Measurements from ENCODE around the gene COL1A1. TPM values are rescaled to one million over a fixed set of nuclear protein-coding genes. Genes with fewer than 3 reads are reported as not detected.

COL1A1 gene
- total RNA-seq, 1 experiment from 2014 or later = 5.5 TPM

- Mint-ChIP-seq H3K36me3 (ENCODE audit: insufficient read depth, unreplicated experiment) (no peaks in the 10 kb centered on the region), H3K4me1 (ENCODE audit: low read depth, unreplicated experiment) (no peaks in the 10 kb centered on the region), H3K27ac (ENCODE audit: unreplicated experiment) (no peak overlapping the region), H3K9me3 (ENCODE audit: low read depth, unreplicated experiment) (no peaks in the 10 kb centered on the region), H3K4me3 (ENCODE audit: low read depth, unreplicated experiment) (no peak overlapping the region), H3K27me3 (ENCODE audit: unreplicated experiment) (peaks cover 85% of the 10 kb centered on the region)
- CTCF ChIA-PET = interaction anchor here (0.6 kb wide), 2 partner anchors 21 to 106 kb away, joined by 3 to 5 read pairs; no protein-coding TSS in a partner anchor
- DNase-seq = no peak
- BruUV-seq (replicated peaks) = no TSS peak
- intact Hi-C loops (cut with micrococcal nuclease; ENCODE audit: unreplicated experiment) = no loop called here
- TF ChIP-seq CTCF (IDR thresholded peaks at IDR 0.05; ENCODE audit: unreplicated experiment) = no peak
Measured at GRCh38 chr17:50190293-50190602, 11.2 kb downstream of the COL1A1 start.

GRCh38 chr17:50189550-50190292 lies 11.7 kb downstream of the COL1A1 start:
- Mint-ChIP-seq H3K4me1 (ENCODE audit: low read depth, unreplicated experiment) (no peaks in the 10 kb centered on the region), H3K4me3 (ENCODE audit: low read depth, unreplicated experiment) (no peak overlapping the region), H3K36me3 (ENCODE audit: insufficient read depth, unreplicated experiment) (no peaks in the 10 kb centered on the region), H3K27ac (ENCODE audit: unreplicated experiment) (no peak overlapping the region), H3K9me3 (ENCODE audit: low read depth, unreplicated experiment) (no peaks in the 10 kb centered on the region), H3K27me3 (ENCODE audit: unreplicated experiment) (peaks cover 79% of the 10 kb centered on the region)
- no peak for DNase-seq
- intact Hi-C loops (cut with micrococcal nuclease; ENCODE audit: unreplicated experiment) = no loop called here
- CTCF ChIA-PET = interaction anchor here (0.6 kb wide), 3 partner anchors 20 to 1032 kb away, joined by 3 to 5 read pairs (median 5); no protein-coding TSS in a partner anchor
- BruUV-seq (replicated peaks) = no TSS peak
- TF ChIP-seq CTCF (IDR thresholded peaks at IDR 0.05; ENCODE audit: unreplicated experiment) = no peak

GRCh38 chr17:50188921-50189549 lies 12.4 kb downstream of the COL1A1 start:
- no peaks in the 10 kb centered on the region for H3K36me3 Mint-ChIP-seq (ENCODE audit: insufficient read depth, unreplicated experiment)
- CTCF ChIA-PET = interaction anchor here (0.6 kb wide), 1 partner anchor 1031 kb away, joined by 5 read pairs; no protein-coding TSS in a partner anchor
- H3K9me3 Mint-ChIP-seq (ENCODE audit: low read depth, unreplicated experiment) = no peaks in the 10 kb centered on the region
- no peak overlapping the region for H3K4me3 Mint-ChIP-seq (ENCODE audit: low read depth, unreplicated experiment)
- no TSS peak for BruUV-seq (replicated peaks)
- intact Hi-C loops (cut with micrococcal nuclease; ENCODE audit: unreplicated experiment) = no loop called here
- no peak for DNase-seq
- no peak for TF ChIP-seq CTCF (IDR thresholded peaks at IDR 0.05; ENCODE audit: unreplicated experiment)
- H3K27ac Mint-ChIP-seq (ENCODE audit: unreplicated experiment) = no peak overlapping the region
- peaks cover 1% of the 10 kb centered on the region for H3K4me1 Mint-ChIP-seq (ENCODE audit: low read depth, unreplicated experiment)
- H3K27me3 Mint-ChIP-seq (ENCODE audit: unreplicated experiment) = peaks cover 77% of the 10 kb centered on the region

GRCh38 chr17:50188531-50188920 lies 12.9 kb downstream of the COL1A1 start:
- Mint-ChIP-seq H3K9me3 (ENCODE audit: low read depth, unreplicated experiment) (no peaks in the 10 kb centered on the region), H3K36me3 (ENCODE audit: insufficient read depth, unreplicated experiment) (no peaks in the 10 kb centered on the region), H3K4me1 (ENCODE audit: low read depth, unreplicated experiment) (peaks cover 6% of the 10 kb centered on the region), H3K4me3 (ENCODE audit: low read depth, unreplicated experiment) (no peak overlapping the region), H3K27me3 (ENCODE audit: unreplicated experiment) (peaks cover 77% of the 10 kb centered on the region), H3K27ac (ENCODE audit: unreplicated experiment) (no peak overlapping the region)
- no peak for TF ChIP-seq CTCF (IDR thresholded peaks at IDR 0.05; ENCODE audit: unreplicated experiment)
- CTCF ChIA-PET = no interaction called here
- BruUV-seq (replicated peaks) = no TSS peak
- intact Hi-C loops (cut with micrococcal nuclease; ENCODE audit: unreplicated experiment) = no loop called here
- DNase-seq = no peak
